Measurements from ENCODE around the gene AOX1.

DNA sequence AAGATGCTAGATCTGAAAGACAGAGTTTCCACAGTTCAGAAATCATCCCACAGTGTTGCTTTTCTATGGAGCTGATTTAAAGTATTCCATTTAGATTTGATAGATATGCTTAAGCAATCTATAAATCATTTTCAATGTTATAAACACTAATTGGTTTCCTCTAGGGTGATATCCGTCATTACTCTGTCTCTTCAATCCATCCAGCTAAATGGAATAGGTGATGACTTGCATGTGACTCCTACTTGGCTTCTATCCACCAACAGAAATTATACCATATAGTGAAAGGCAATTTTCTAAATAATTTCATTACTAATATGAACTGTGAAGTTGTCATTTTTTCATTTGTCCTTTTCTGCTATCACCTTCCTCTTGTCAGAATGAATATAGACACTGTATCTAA is 84.9 kb downstream of the AOX1 start:
- no peak for TF ChIP-seq HDGF (IDR thresholded peaks at IDR 0.05; ENCODE audit: borderline replicate concordance)
- TF ChIP-seq ELF4 (IDR thresholded peaks at IDR 0.05), result no peak
- TF ChIP-seq SP1 (IDR thresholded peaks at IDR 0.05), result no peak
- TF ChIP-seq FOXK2 (IDR thresholded peaks at IDR 0.05), result no peak
- no peak for TF ChIP-seq FOXA1 (IDR thresholded peaks at IDR 0.05)
- no peak for TF ChIP-seq ARNT (IDR thresholded peaks at IDR 0.05)
- no peak for TF ChIP-seq ZNF384 (IDR thresholded peaks at IDR 0.05)
